ENCODE data around the gene MBNL3.

GRCh38 chrX:132375941-132376340 is 112.9 kb downstream of the MBNL3 start:
- TF ChIP-seq GATA2 (IDR thresholded peaks at IDR 0.05; ENCODE audit: low read depth, low read length) (no peak), GATA3 (IDR thresholded peaks at IDR 0.05; ENCODE audit: low read depth, low read length) (no peak)
